IPS-18a (cell line): ENCODE data around the gene MARK4.

Experiments
- H3K27ac ChIP-seq: one replicate; pipeline ENCODE4 v1.5.1; 2013; ENCODE audit warnings: low read length
- H3K27me3 ChIP-seq: one replicate; pipeline ENCODE4 v1.6.1; 2013; ENCODE audit warnings: mild to moderate bottlenecking, low read length; ENCODE audit not compliant: control insufficient read depth, insufficient read depth
- H3K36me3 ChIP-seq: one replicate; pipeline ENCODE4 v1.6.1; 2013; ENCODE audit warnings: low read depth, low read length; ENCODE audit not compliant: control insufficient read depth
- H3K4me1 ChIP-seq: one replicate; pipeline ENCODE4 v1.6.1; 2013; ENCODE audit warnings: low read depth, low read length; ENCODE audit not compliant: control insufficient read depth
- H3K4me3 ChIP-seq: one replicate; pipeline ENCODE4 v1.5.1; 2013; ENCODE audit warnings: low read length
- H3K9ac ChIP-seq: one replicate; pipeline ENCODE4 v1.6.1; 2013; ENCODE audit warnings: mild to moderate bottlenecking, low read length, moderate library complexity
- H3K9me3 ChIP-seq: one replicate; pipeline ENCODE4 v1.6.1; 2013; ENCODE audit warnings: low read depth, low read length; ENCODE audit not compliant: control insufficient read depth

Gene MARK4

GRCh38 chr19:45347570-45348366 lies 96.7 kb downstream of the MARK4 start:
- H3K9me3 ChIP-seq = no peaks in the 10 kb centered on the region
- peaks cover 30% of the 10 kb centered on the region for H3K36me3 ChIP-seq
- no peak overlapping the region for H3K27ac ChIP-seq
- no peaks in the 10 kb centered on the region for H3K4me1 ChIP-seq
- H3K27me3 ChIP-seq = peaks cover 2% of the 10 kb centered on the region
- no peak overlapping the region for H3K4me3 ChIP-seq
- no peak overlapping the region for H3K9ac ChIP-seq

GRCh38 chr19:45348367-45349125 lies 97.5 kb downstream of the MARK4 start:
- no peak overlapping the region for H3K27ac ChIP-seq
- no peak overlapping the region for H3K9ac ChIP-seq
- no peaks in the 10 kb centered on the region for H3K9me3 ChIP-seq
- H3K4me3 ChIP-seq = no peak overlapping the region
- peaks cover 37% of the 10 kb centered on the region for H3K36me3 ChIP-seq
- H3K27me3 ChIP-seq = no peaks in the 10 kb centered on the region
- no peaks in the 10 kb centered on the region for H3K4me1 ChIP-seq

GRCh38 chr19:45349126-45349415 lies 98.0 kb downstream of the MARK4 start:
- H3K36me3 ChIP-seq = peaks cover 42% of the 10 kb centered on the region
- no peaks in the 10 kb centered on the region for H3K4me1 ChIP-seq
- no peak overlapping the region for H3K4me3 ChIP-seq
- H3K27ac ChIP-seq = no peak overlapping the region
- no peak overlapping the region for H3K9ac ChIP-seq
- no peaks in the 10 kb centered on the region for H3K9me3 ChIP-seq
- no peaks in the 10 kb centered on the region for H3K27me3 ChIP-seq

GRCh38 chr19:45349430-45349941 lies 98.4 kb downstream of the MARK4 start:
- H3K4me1 ChIP-seq = no peaks in the 10 kb centered on the region
- H3K9me3 ChIP-seq = no peaks in the 10 kb centered on the region
- peaks cover 46% of the 10 kb centered on the region for H3K36me3 ChIP-seq
- H3K4me3 ChIP-seq = no peak overlapping the region
- H3K27me3 ChIP-seq = no peaks in the 10 kb centered on the region
- H3K9ac ChIP-seq = no peak overlapping the region
- H3K27ac ChIP-seq = no peak overlapping the region

GRCh38 chr19:45350477-45351058 lies 99.5 kb downstream of the MARK4 start:
- Histone ChIP-seq H3K9ac (no peak overlapping the region), H3K4me3 (no peak overlapping the region), H3K27me3 (no peaks in the 10 kb centered on the region), H3K36me3 (peaks cover 55% of the 10 kb centered on the region), H3K4me1 (no peaks in the 10 kb centered on the region), H3K27ac (no peak overlapping the region), H3K9me3 (no peaks in the 10 kb centered on the region)

GRCh38 chr19:45351401-45351952 lies 100.4 kb downstream of the MARK4 start:
- no peak overlapping the region for H3K27ac ChIP-seq
- H3K9ac ChIP-seq = no peak overlapping the region
- H3K4me1 ChIP-seq = no peaks in the 10 kb centered on the region

GRCh38 chr19:45352062-45352461 lies 101.0 kb downstream of the MARK4 start:
- no peak overlapping the region for H3K9ac ChIP-seq
- H3K27me3 ChIP-seq = no peaks in the 10 kb centered on the region
- no peaks in the 10 kb centered on the region for H3K4me1 ChIP-seq
- H3K4me3 ChIP-seq = no peak overlapping the region
- peaks cover 67% of the 10 kb centered on the region for H3K36me3 ChIP-seq
- no peak overlapping the region for H3K27ac ChIP-seq
- H3K9me3 ChIP-seq = no peaks in the 10 kb centered on the region

More at GRCh38 chr19:45351401-45351952, 100.4 kb downstream of the MARK4 start:
- Histone ChIP-seq H3K9me3 (no peaks in the 10 kb centered on the region), H3K36me3 (peaks cover 61% of the 10 kb centered on the region), H3K27me3 (no peaks in the 10 kb centered on the region), H3K4me3 (no peak overlapping the region)

- no peaks in the 10 kb centered on the region for H3K9me3 ChIP-seq
- H3K27ac ChIP-seq = no peak overlapping the region
- H3K4me3 ChIP-seq = no peak overlapping the region
- H3K9ac ChIP-seq = no peak overlapping the region
- no peaks in the 10 kb centered on the region for H3K4me1 ChIP-seq
- H3K27me3 ChIP-seq = no peaks in the 10 kb centered on the region
- H3K36me3 ChIP-seq = peaks cover 71% of the 10 kb centered on the region
Observed at GRCh38 chr19:45352471-45352870, 101.4 kb downstream of the MARK4 start.

GRCh38 chr19:45352914-45353796 lies 102.1 kb downstream of the MARK4 start:
- Histone ChIP-seq H3K27me3 (no peaks in the 10 kb centered on the region), H3K27ac (no peak overlapping the region), H3K4me3 (no peak overlapping the region), H3K4me1 (no peaks in the 10 kb centered on the region), H3K36me3 (peaks cover 75% of the 10 kb centered on the region), H3K9ac (no peak overlapping the region), H3K9me3 (no peaks in the 10 kb centered on the region)

GRCh38 chr19:45354241-45354842 lies 103.3 kb downstream of the MARK4 start:
- Histone ChIP-seq H3K4me1 (no peaks in the 10 kb centered on the region), H3K36me3 (peaks cover 81% of the 10 kb centered on the region), H3K9me3 (no peaks in the 10 kb centered on the region), H3K27ac (no peak overlapping the region), H3K9ac (no peak overlapping the region), H3K27me3 (no peaks in the 10 kb centered on the region), H3K4me3 (no peak overlapping the region)
